HepG2 (cell line): ENCODE measurements around the gene TMC4. TPM values are rescaled to one million over a fixed set of nuclear protein-coding genes. Genes with fewer than 3 reads are reported as not detected.

Source experiments
- ARID4A ChIP-seq: sonication (generic); formaldehyde crosslinking; IDR thresholded peaks from 2 replicates; pipeline ENCODE4 v1.5.0; 2020; ENCODE audit warnings: mild to moderate bottlenecking, missing genetic modification reagents, borderline replicate concordance
- CCAR2 ChIP-seq: fragments of 200-400 bp; formaldehyde crosslinking; optimal IDR thresholded peaks from 2 replicates; pipeline ENCODE3; 2018; ENCODE audit warnings: low read depth, mild to moderate bottlenecking, low read length, moderate library complexity
- KMT2B ChIP-seq: IDR thresholded peaks from 2 replicates; pipeline ENCODE4 v1.6.1; 2016; ENCODE audit warnings: missing genetic modification reagents, missing compliant biosample characterization
- MED1 ChIP-seq: sonication (generic); formaldehyde crosslinking; IDR thresholded peaks from 2 replicates; pipeline ENCODE4 v1.4.0; 2020; ENCODE audit warnings: missing genetic modification reagents
- MEIS2 ChIP-seq: sonication (generic); formaldehyde crosslinking; IDR thresholded peaks from 2 replicates; pipeline ENCODE4 v1.9.0; 2021; ENCODE audit warnings: mild to moderate bottlenecking, missing genetic modification reagents
- NCOA2 ChIP-seq: sonication (generic); formaldehyde crosslinking; IDR thresholded peaks from 2 replicates; pipeline ENCODE4 v1.8.0; 2022; ENCODE audit warnings: inconsistent platforms
- RBM22 ChIP-seq: fragments of 200-400 bp; formaldehyde crosslinking; optimal IDR thresholded peaks from 2 replicates; pipeline ENCODE3; 2017; ENCODE audit warnings: mild to moderate bottlenecking, low read length, moderate library complexity
- RBM39 ChIP-seq: fragments of 200-400 bp; formaldehyde crosslinking; IDR thresholded peaks from one replicate; pipeline ENCODE4 v1.6.1; 2018; ENCODE audit warnings: antibody characterized with exemption, mild to moderate bottlenecking, low read depth, low read length; ENCODE audit not compliant: poor library complexity, severe bottlenecking
- SP4 ChIP-seq: sonication (generic); formaldehyde crosslinking; IDR thresholded peaks from 2 replicates; pipeline ENCODE4 v1.8.1; 2023; ENCODE audit warnings: mild to moderate bottlenecking, missing genetic modification reagents
- ZNF574 ChIP-seq: sonication (generic); formaldehyde crosslinking; IDR thresholded peaks from 2 replicates; pipeline ENCODE4 v1.4.0; 2020; ENCODE audit warnings: missing genetic modification reagents
- ZNF709 ChIP-seq: sonication (generic); formaldehyde crosslinking; IDR thresholded peaks from 2 replicates; pipeline ENCODE4 v1.5.0; 2020; ENCODE audit warnings: mild to moderate bottlenecking, missing genetic modification reagents
- ZNF790 ChIP-seq: sonication (generic); formaldehyde crosslinking; IDR thresholded peaks from 2 replicates; pipeline ENCODE4 v1.8.0; 2022; ENCODE audit warnings: missing genetic modification reagents, mild to moderate bottlenecking, borderline replicate concordance
- ZSCAN31 ChIP-seq: sonication (generic); formaldehyde crosslinking; IDR thresholded peaks from 2 replicates; pipeline ENCODE4 v1.5.0; 2020; ENCODE audit warnings: low read depth, mild to moderate bottlenecking, missing genetic modification reagents
- polyA plus RNA-seq, 8 experiments: library from polyadenylated mRNA; depleted of rRNA in 3 of 8; stranded (reverse) in 7 of 8; unstranded in 1 of 8; fragments of >200 nt; fragmentation: Illumina TruSeq in 4 of 8; extraction: Trizol in 4 of 8; gene quantifications; 2 replicates each; pipeline versions ENCODE4 v1.2.1 to v1.2.3, GENCODE V29; 2011 to 2016; ENCODE audit warnings: low read depth in 4 of 8, missing spikeins in 1 of 8, mixed read lengths in 1 of 8; ENCODE audit not compliant: insufficient read depth in 1 of 8
- total RNA-seq, 5 experiments: library from RNA; depleted of rRNA; stranded (reverse); fragments of >200 nt; fragmentation: Illumina TruSeq; extraction: Trizol; gene quantifications; 2 replicates each; pipeline ENCODE4 v1.2.3, GENCODE V29; 2016; ENCODE audit warnings: low read depth in 1 of 5
- TF ChIP-seq, protein P1 (sequence below): sonication (generic); formaldehyde crosslinking; IDR thresholded peaks from 2 replicates; pipeline ENCODE4 v1.4.0; 2020; ENCODE audit warnings: missing genetic modification reagents, borderline replicate concordance
- TF ChIP-seq, protein P2 (sequence below): sonication (generic); formaldehyde crosslinking; IDR thresholded peaks from 2 replicates; pipeline ENCODE4 v1.8.1; 2023; ENCODE audit warnings: mild to moderate bottlenecking, moderate library complexity, missing genetic modification reagents

The TMC4 gene
- total and polyA plus RNA-seq, 2 of the 13 experiments (the other 11 are each of a cell fraction or from before 2014, with no cell fraction given), result 0.13 to 0.24 TPM

DNA sequence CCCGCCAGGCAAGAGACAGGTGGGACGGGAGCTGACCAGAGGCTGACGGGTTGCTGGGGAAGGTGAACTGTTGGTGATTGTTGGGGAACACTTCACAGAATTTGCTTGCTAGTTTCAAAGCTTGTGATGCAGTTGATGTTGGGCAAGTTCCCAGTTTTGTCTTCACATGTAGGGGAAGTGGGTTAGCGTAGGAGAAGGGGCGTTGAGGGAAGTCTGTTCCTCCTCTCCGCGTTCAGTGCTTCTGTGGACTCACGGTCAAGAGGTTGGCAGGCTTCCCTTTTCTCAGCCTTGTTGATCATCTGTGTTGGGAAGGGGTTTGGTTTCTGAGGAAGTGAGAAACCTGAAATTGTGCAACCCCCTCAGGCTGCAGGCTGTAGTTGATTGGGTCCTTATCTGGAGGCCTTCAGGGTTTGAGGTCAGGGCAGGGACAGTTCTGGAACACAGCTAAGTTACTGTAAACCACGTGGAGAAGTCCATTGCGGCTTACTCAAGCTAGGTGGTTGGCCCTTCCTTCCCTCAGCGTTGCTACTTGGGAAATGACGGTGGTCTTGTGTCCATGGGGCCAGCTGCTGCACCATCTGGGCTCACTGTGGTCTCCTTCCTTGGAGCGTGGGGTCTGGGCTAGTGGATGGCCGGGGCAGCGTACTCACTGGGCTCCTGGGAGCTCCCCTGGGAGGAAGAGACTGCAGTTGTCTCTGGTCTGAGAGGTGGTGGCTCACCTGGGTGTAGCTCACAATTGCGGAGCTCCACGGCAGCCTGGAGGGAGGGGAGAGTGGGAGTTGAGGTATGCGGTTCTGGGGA is 35.2 kb upstream of the TMC4 start (continued):
- TF ChIP-seq RBM22 (peak; percentile 94), ZNF709 (no peak), MEIS2 (no peak), CCAR2 (no peak), ZNF574 (CRISPR knock-in tag) (peak; percentile 14; the same call in 1 of the 2 replicates), KMT2B (peak; percentile 25; the same call in 1 of the 2 replicates), NCOA2 (CRISPR knock-in tag) (peak; percentile 75), SP4 (CRISPR knock-in tag) (peak; percentile 36; the same call in 1 of the 2 replicates), RBM39 (no peak), ARID4A (CRISPR knock-in tag) (peak; percentile 39; the same call in 1 of the 2 replicates), ZNF790 (CRISPR knock-in tag) (no peak), ZSCAN31 (CRISPR knock-in tag) (no peak), MED1 (CRISPR knock-in tag) (0 out of 2 replicates have a peak, but pooled peaks have one; percentile 40)
- TF ChIP-seq, protein P1, sequence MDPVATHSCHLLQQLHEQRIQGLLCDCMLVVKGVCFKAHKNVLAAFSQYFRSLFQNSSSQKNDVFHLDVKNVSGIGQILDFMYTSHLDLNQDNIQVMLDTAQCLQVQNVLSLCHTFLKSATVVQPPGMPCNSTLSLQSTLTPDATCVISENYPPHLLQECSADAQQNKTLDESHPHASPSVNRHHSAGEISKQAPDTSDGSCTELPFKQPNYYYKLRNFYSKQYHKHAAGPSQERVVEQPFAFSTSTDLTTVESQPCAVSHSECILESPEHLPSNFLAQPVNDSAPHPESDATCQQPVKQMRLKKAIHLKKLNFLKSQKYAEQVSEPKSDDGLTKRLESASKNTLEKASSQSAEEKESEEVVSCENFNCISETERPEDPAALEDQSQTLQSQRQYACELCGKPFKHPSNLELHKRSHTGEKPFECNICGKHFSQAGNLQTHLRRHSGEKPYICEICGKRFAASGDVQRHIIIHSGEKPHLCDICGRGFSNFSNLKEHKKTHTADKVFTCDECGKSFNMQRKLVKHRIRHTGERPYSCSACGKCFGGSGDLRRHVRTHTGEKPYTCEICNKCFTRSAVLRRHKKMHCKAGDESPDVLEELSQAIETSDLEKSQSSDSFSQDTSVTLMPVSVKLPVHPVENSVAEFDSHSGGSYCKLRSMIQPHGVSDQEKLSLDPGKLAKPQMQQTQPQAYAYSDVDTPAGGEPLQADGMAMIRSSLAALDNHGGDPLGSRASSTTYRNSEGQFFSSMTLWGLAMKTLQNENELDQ, result no peak
- TF ChIP-seq, protein P2, sequence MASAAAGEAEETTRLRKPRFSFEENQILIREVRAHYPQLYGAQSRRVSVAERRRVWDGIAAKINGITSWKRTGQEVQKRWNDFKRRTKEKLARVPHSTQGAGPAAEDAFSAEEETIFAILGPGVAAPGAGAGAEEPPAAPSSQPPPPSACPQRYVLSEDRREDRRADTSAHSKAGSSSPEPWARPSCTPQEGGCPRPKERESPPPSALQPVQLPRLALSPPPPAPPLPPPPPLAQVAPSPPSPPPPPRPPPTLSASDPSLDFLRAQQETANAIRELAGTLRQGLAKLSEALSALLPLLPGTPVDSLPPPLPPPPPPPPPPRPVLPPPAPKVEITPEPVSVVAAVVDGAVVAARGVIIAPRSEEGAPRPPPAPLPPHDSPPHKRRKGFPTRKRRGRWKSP (CRISPR knock-in tag), result peak; percentile 67; the same call in 1 of the 2 replicates
